Chondrocyte (in vitro differentiated cells): ENCODE results near the gene BARHL1. TPM values are rescaled to one million over a fixed set of nuclear protein-coding genes. Genes with fewer than 3 reads are reported as not detected.

Experiments used
- DNase-seq: peaks from one replicate; pipeline ENCODE4 v3.0.0; 2021; ENCODE audit warnings: mixed read lengths, low spot score
- H3K27ac Mint-ChIP-seq: one replicate; pipeline ENCODE4 v1.8.0; 2021; ENCODE audit warnings: mild to moderate bottlenecking, moderate library complexity, mixed read lengths; ENCODE audit not compliant: unreplicated experiment
- H3K27me3 Mint-ChIP-seq: 2 replicates; pipeline ENCODE4 v1.8.0; 2021; ENCODE audit warnings: low read depth, mixed read lengths
- H3K36me3 Mint-ChIP-seq: 2 replicates; pipeline ENCODE4 v1.8.0; 2021; ENCODE audit warnings: low read depth, mixed read lengths
- H3K4me1 Mint-ChIP-seq: 2 replicates; pipeline ENCODE4 v1.8.0; 2021; ENCODE audit warnings: low read depth, mild to moderate bottlenecking, mixed read lengths
- H3K4me3 Mint-ChIP-seq: one replicate; pipeline ENCODE4 v1.8.0; 2021; ENCODE audit warnings: mild to moderate bottlenecking, moderate library complexity, mixed read lengths; ENCODE audit not compliant: unreplicated experiment
- H3K9me3 Mint-ChIP-seq: 2 replicates; pipeline ENCODE4 v1.8.0; 2021; ENCODE audit warnings: low read depth, mixed read lengths
- CTCF ChIP-seq: fragments of 200-600 bp; sonication (generic); IDR thresholded peaks from 2 replicates; pipeline ENCODE4 v1.5.0; 2021; ENCODE audit warnings: antibody characterized with exemption, mild to moderate bottlenecking, moderate library complexity
- total RNA-seq: library from RNA; stranded (reverse); gene quantifications from 3 replicates; pipeline ENCODE4 v1.2.1, GENCODE V29; 2021

Gene BARHL1
- total RNA-seq, 1 donor from 2014 or later: not detected

- peaks cover 56% of the 10 kb centered on the region for H3K36me3 Mint-ChIP-seq
- TF ChIP-seq CTCF: no peak
- no peak overlapping the region for H3K4me3 Mint-ChIP-seq
- H3K27ac Mint-ChIP-seq: no peak overlapping the region
- no peaks in the 10 kb centered on the region for H3K9me3 Mint-ChIP-seq
- no peaks in the 10 kb centered on the region for H3K4me1 Mint-ChIP-seq
- H3K27me3 Mint-ChIP-seq: no peaks in the 10 kb centered on the region
- no peak for DNase-seq
Measured at GRCh38 chr9:132610661-132611060, 28.3 kb downstream of the BARHL1 start.

- no peak for DNase-seq
- no peaks in the 10 kb centered on the region for H3K9me3 Mint-ChIP-seq
- no peaks in the 10 kb centered on the region for H3K27me3 Mint-ChIP-seq
- TF ChIP-seq CTCF: no peak
- H3K4me1 Mint-ChIP-seq: no peaks in the 10 kb centered on the region
- peaks cover 65% of the 10 kb centered on the region for H3K36me3 Mint-ChIP-seq
- H3K4me3 Mint-ChIP-seq: no peak overlapping the region
- H3K27ac Mint-ChIP-seq: no peak overlapping the region
Measured at GRCh38 chr9:132614324-132614723, 31.9 kb downstream of the BARHL1 start.

- no peaks in the 10 kb centered on the region for H3K4me1 Mint-ChIP-seq
- TF ChIP-seq CTCF: no peak
- H3K4me3 Mint-ChIP-seq: no peak overlapping the region
- H3K27me3 Mint-ChIP-seq: no peaks in the 10 kb centered on the region
- H3K27ac Mint-ChIP-seq: no peak overlapping the region
- no peaks in the 10 kb centered on the region for H3K9me3 Mint-ChIP-seq
- peaks cover 56% of the 10 kb centered on the region for H3K36me3 Mint-ChIP-seq
- DNase-seq: no peak
Measured at GRCh38 chr9:132615774-132616173, 33.4 kb downstream of the BARHL1 start.

GRCh38 chr9:132616725-132617124, 34.3 kb downstream of the BARHL1 start:
- H3K27me3 Mint-ChIP-seq: no peaks in the 10 kb centered on the region
- H3K4me3 Mint-ChIP-seq: no peak overlapping the region
- peaks cover 49% of the 10 kb centered on the region for H3K36me3 Mint-ChIP-seq
- no peaks in the 10 kb centered on the region for H3K4me1 Mint-ChIP-seq
- no peak for TF ChIP-seq CTCF
- H3K9me3 Mint-ChIP-seq: no peaks in the 10 kb centered on the region
- no peak for DNase-seq
- no peak overlapping the region for H3K27ac Mint-ChIP-seq

GRCh38 chr9:132622159-132622558, 39.8 kb downstream of the BARHL1 start:
- TF ChIP-seq CTCF: no peak
- Mint-ChIP-seq H3K27ac (no peak overlapping the region), H3K27me3 (no peaks in the 10 kb centered on the region), H3K9me3 (no peaks in the 10 kb centered on the region), H3K4me3 (no peak overlapping the region), H3K36me3 (peaks cover 30% of the 10 kb centered on the region), H3K4me1 (peaks cover 6% of the 10 kb centered on the region)
- DNase-seq: no peak
